Endothelial cell of umbilical vein (primary cell): ENCODE data around the gene PLEKHG4B. TPM values are rescaled to one million over a fixed set of nuclear protein-coding genes. Genes with fewer than 3 reads are reported as not detected.

ENCODE experiments used
- BruUV-seq: library from RNA; stranded (reverse); fragments of 400-500 nt; replicated peaks from 2 replicates; lab custom pipeline; 2021; lab: Mats Ljungman, UMichigan
- CTCF ChIA-PET: fragments of 300-600, 350-600 bp; sonication (Branson Sonifier 250); formaldehyde crosslinking; loops from one replicate; lab custom pipeline; 2021; ENCODE audit warnings: antibody characterized with exemption, inconsistent platforms; lab: Charles Lee
- POLR2A ChIA-PET: fragments of 300-600, 350-600 bp; sonication (Branson Sonifier 250); formaldehyde crosslinking; loops from one replicate; lab custom pipeline; 2021; ENCODE audit warnings: antibody characterized with exemption, inconsistent platforms; lab: Charles Lee
- DNase-seq: peaks from one replicate; pipeline ENCODE4 v3.0.0-alpha.2; 2011; ENCODE audit warnings: low read depth, low spot score
- FAIRE-seq: peaks from 2 replicates; lab custom pipeline; 2011; peaks lifted over from hg19 to GRCh38; lab: Jason Lieb, UNC
- H2AFZ ChIP-seq: 2 replicates; pipeline ENCODE4 v1.6.0; 2012; ENCODE audit warnings: low read depth, low read length, control low read depth, inconsistent platforms
- H3K27ac ChIP-seq: 2 replicates; pipeline ENCODE4 v1.5.1; 2011; ENCODE audit warnings: low read depth, mild to moderate bottlenecking, control low read depth, low read length, moderate library complexity; ENCODE audit not compliant: insufficient read depth
- H3K27me3 ChIP-seq, 2 experiments: 2 replicates each; pipeline versions ENCODE4 v1.6.0 to v1.6.1; 2011; ENCODE audit warnings: low read length in 2 of 2, mixed read lengths in 1 of 2; ENCODE audit not compliant: control insufficient read depth in 2 of 2, insufficient read depth in 2 of 2
- H3K36me3 ChIP-seq, 2 experiments: 2 replicates in 1 of 2; 3 replicates in 1 of 2; pipeline ENCODE4 v1.5.1; 2011; ENCODE audit warnings: low read length in 2 of 2, mild to moderate bottlenecking in 1 of 2, moderate library complexity in 1 of 2; ENCODE audit not compliant: control insufficient read depth in 2 of 2, insufficient read depth in 2 of 2; ENCODE audit errors: extremely low read depth in 1 of 2
- H3K4me1 ChIP-seq: 3 replicates; pipeline ENCODE4 v1.5.1; 2011; ENCODE audit warnings: mild to moderate bottlenecking, low read length; ENCODE audit not compliant: control insufficient read depth, insufficient read depth; ENCODE audit errors: extremely low read depth
- H3K4me2 ChIP-seq: 2 replicates; pipeline ENCODE4 v1.6.1; 2011; ENCODE audit warnings: low read length, control low read depth, mixed read lengths; ENCODE audit not compliant: insufficient read depth
- H3K4me3 ChIP-seq, 3 experiments: fragments of 200-600 bp in 1 of 3; sonication (generic), shearing (Covaris generic) in 1 of 3; replicated peaks in 1 of 3; 2 replicates each; pipeline ENCODE4 v1.5.1; 2011 to 2016; ENCODE audit warnings: control low read depth in 3 of 3, low read length in 3 of 3, mild to moderate bottlenecking in 2 of 3, inconsistent platforms in 1 of 3, low read depth in 1 of 3, moderate library complexity in 1 of 3; ENCODE audit not compliant: insufficient read depth in 1 of 3
- H3K79me2 ChIP-seq: 2 replicates; pipeline ENCODE4 v1.6.0; 2012; ENCODE audit warnings: low read length, inconsistent platforms; ENCODE audit not compliant: control insufficient read depth, insufficient read depth
- H3K9ac ChIP-seq: replicated peaks from 2 replicates; pipeline ENCODE3; 2011; ENCODE audit warnings: low read length, control low read depth; ENCODE audit not compliant: insufficient read depth; ENCODE audit errors: extremely low read depth
- H3K9me1 ChIP-seq: replicated peaks from 3 replicates; pipeline ENCODE4 v1.6.0; 2011; ENCODE audit warnings: mild to moderate bottlenecking, low read length; ENCODE audit not compliant: control insufficient read depth, insufficient read depth; ENCODE audit errors: extremely low read depth
- H3K9me3 ChIP-seq: replicated peaks from 2 replicates; pipeline ENCODE4 v1.5.1; 2012; ENCODE audit warnings: low read length, inconsistent platforms; ENCODE audit not compliant: control insufficient read depth, insufficient read depth
- H4K20me1 ChIP-seq: replicated peaks from 2 replicates; pipeline ENCODE3; 2011; ENCODE audit warnings: mild to moderate bottlenecking, low read length; ENCODE audit not compliant: control insufficient read depth, insufficient read depth; ENCODE audit errors: extremely low read depth
- CTCF ChIP-seq, 2 donors: IDR thresholded peaks; 1 replicate in 1 of 2; 2 replicates in 1 of 2; pipeline ENCODE4 v1.5.1; 2011; ENCODE audit warnings: low read length in 2 of 2, mild to moderate bottlenecking in 2 of 2, moderate library complexity in 2 of 2, control low read depth in 1 of 2, inconsistent platforms in 1 of 2, low read depth in 1 of 2; ENCODE audit not compliant: insufficient read depth in 1 of 2; ENCODE audit errors: extremely low read depth in 1 of 2
- EZH2 ChIP-seq: IDR thresholded peaks from 2 replicates; pipeline ENCODE4 v1.6.1; 2012; ENCODE audit warnings: borderline replicate concordance, low read depth, mild to moderate bottlenecking, moderate library complexity, low read length, inconsistent platforms; ENCODE audit not compliant: severe bottlenecking
- FOS ChIP-seq: IDR thresholded peaks from 2 replicates; pipeline ENCODE4 v1.6.1; 2011; ENCODE audit warnings: mild to moderate bottlenecking, low read length, moderate library complexity, borderline replicate concordance; ENCODE audit not compliant: insufficient read depth
- GATA2 ChIP-seq: IDR thresholded peaks from 2 replicates; pipeline ENCODE4 v1.7.0; 2011; ENCODE audit warnings: low read depth, mild to moderate bottlenecking, moderate library complexity, mixed read lengths, low read length; ENCODE audit not compliant: insufficient read length, insufficient read depth
- JUN ChIP-seq: IDR thresholded peaks from 2 replicates; pipeline ENCODE4 v1.6.1; 2011; ENCODE audit warnings: borderline replicate concordance, low read depth; ENCODE audit not compliant: insufficient read length, insufficient read depth
- MAX ChIP-seq: IDR thresholded peaks from 2 replicates; pipeline ENCODE4 v1.6.1; 2011; ENCODE audit not compliant: insufficient read depth, insufficient read length
- MYC ChIP-seq: IDR thresholded peaks from one replicate; pipeline ENCODE4 v1.6.1; 2011; ENCODE audit warnings: mild to moderate bottlenecking, low read depth, low read length
- POLR2A ChIP-seq: IDR thresholded peaks from 2 replicates; pipeline ENCODE4 v1.6.1; 2012; ENCODE audit warnings: low read depth, mild to moderate bottlenecking, control low read depth, low read length
- POLR2AphosphoS5 ChIP-seq: IDR thresholded peaks from 2 replicates; pipeline ENCODE4 v1.6.1; 2012; ENCODE audit warnings: low read depth, mild to moderate bottlenecking, control low read depth, low read length, moderate library complexity; ENCODE audit not compliant: insufficient read depth
- dilution Hi-C: fragments of 300-500 bp; cut with MboI; formaldehyde crosslinking; loops from one replicate; pipeline ENCODE4 v1.15.0; 2019; ENCODE audit warnings: low sequenced_read_pairs; ENCODE audit not compliant: extremely low pct_ligation_motif_present
- intact Hi-C: fragments of 100-400 bp; cut with micrococcal nuclease; formaldehyde crosslinking; loops from one replicate; pipeline ENCODE4 v1.10.0; 2022
- polyA plus RNA-seq, 4 experiments: library from polyadenylated mRNA; depleted of rRNA in 3 of 4; stranded (reverse) in 3 of 4; unstranded in 1 of 4; fragments of >200 nt; gene quantifications; 2 replicates each; pipeline versions ENCODE4 v1.2.1 to v1.2.3, GENCODE V29; 2011 to 2012; ENCODE audit warnings: missing spikeins in 1 of 4
- total RNA-seq: library from RNA; stranded (reverse); gene quantifications from 2 replicates; pipeline ENCODE4 v1.2.3, GENCODE V29; 2021

PLEKHG4B gene
- total and polyA plus RNA-seq, 2 donors (not counting 3 experiments of a cell fraction or from before 2014, with no cell fraction given) = not detected

GRCh38 chr5:204001-204400 is 112.0 kb downstream of the PLEKHG4B start:
- Histone ChIP-seq H3K9ac (no peak overlapping the region), H3K4me1 (no peaks in the 10 kb centered on the region), H2AFZ (no peak overlapping the region), H3K27me3 (no peaks in the 10 kb centered on the region), H3K79me2 (peaks cover 13% of the 10 kb centered on the region), H3K27ac (no peak overlapping the region), H3K4me3 (no peak overlapping the region), H3K9me1 (no peaks in the 10 kb centered on the region), H3K9me3 (no peaks in the 10 kb centered on the region), H3K36me3 (peaks cover 5 to 19% of the 10 kb centered on the region in 2 experiments), H3K4me2 (no peak overlapping the region), H4K20me1 (no peaks in the 10 kb centered on the region)
- BruUV-seq = no TSS peak
- FAIRE-seq (no peak), DNase-seq (no peak)
- dilution Hi-C loops (no loop called here), intact Hi-C loops (no loop called here)
- ChIA-PET CTCF (interaction anchor here (0.8 to 1.1 kb wide), 2 partner anchors 16 to 19 kb away, joined by 3 read pairs; no protein-coding TSS in a partner anchor), POLR2A (no interaction called here)
- TF ChIP-seq CTCF (IDR thresholded peaks at IDR 0.05; ENCODE audit: extremely low read depth in 1 of 2, insufficient read depth in 1 of 2, low read depth in 1 of 2, low read length in 2 of 2) (no peak), POLR2AphosphoS5 (no peak), MYC (no peak), GATA2 (no peak), MAX (no peak), JUN (no peak), EZH2 (no peak), FOS (no peak), POLR2A (no peak)
